NCI-H1105 (cell line): ENCODE measurements around the gene PEX5.
"Not testable (repeated sequence)": the region's sequence is repeated elsewhere in the genome, so short reads cannot be mapped to it uniquely, and the experiment has no call there.

ENCODE experiments used
- DNase-seq: peaks from one replicate; lab custom pipeline; 2025; lab: John Stamatoyannopoulos, UW

Gene PEX5

DNA sequence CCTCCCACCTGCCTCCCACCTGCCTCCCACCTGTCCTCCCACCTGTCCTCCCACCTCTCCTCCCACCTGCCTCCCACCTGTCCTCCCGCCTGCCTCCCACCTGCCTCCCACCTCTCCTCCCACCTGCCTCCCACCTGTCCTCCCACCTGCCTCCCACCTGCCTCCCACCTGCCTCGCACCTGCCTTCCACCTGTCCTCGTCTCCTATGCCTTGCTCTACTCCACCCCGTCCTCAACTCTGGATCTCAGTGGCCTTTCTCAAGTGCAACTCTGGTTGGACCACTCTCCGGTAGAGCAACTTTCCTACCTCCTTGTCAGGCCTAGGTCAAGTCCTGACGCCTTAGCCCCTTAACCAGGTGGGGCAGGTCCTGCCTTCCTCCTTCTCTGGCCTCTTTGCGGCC lies 29.3 kb upstream of the PEX5 start:
- DNase-seq, result peak; percentile 3

DNA sequence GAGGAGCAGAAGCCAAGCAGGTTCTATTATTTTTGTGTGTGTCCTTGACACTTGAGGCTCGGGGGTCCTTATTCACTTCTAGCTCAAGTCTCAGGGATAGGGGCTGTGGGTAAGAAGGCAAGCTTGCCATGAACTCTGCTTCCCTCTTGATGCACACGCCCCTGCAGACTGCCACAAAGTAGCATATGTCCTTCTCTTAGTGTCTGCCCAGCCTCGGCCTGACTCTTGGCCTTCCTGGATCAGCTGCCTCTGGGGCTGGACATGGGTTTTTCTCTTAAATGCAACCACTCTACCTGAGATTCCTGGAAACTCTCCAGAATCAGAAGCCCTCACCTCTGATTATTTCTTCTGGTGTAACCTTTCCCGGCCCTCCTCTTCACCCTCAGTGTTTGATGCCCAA lies 28.2 kb upstream of the PEX5 start:
- DNase-seq, result no peak

DNA sequence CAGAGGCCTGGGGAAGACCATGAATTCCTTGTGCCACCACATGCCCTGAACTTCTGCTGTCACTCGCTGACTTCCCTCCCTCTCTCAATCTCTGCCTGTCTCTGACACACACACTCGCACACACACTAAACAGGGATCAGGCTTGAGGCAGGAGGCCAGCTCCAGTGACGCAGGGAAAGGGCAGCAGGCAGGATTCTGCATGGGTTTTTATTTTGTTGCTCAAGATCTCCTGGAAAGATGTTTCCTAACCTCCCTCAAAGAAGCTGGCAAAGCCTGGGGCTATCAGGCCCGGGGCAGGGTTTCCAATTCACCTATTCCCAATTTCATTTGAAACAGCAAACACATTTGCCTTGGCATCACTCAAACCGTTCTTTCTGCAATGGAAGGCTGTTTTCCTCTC lies 27.7 kb upstream of the PEX5 start:
- no peak for DNase-seq

DNA sequence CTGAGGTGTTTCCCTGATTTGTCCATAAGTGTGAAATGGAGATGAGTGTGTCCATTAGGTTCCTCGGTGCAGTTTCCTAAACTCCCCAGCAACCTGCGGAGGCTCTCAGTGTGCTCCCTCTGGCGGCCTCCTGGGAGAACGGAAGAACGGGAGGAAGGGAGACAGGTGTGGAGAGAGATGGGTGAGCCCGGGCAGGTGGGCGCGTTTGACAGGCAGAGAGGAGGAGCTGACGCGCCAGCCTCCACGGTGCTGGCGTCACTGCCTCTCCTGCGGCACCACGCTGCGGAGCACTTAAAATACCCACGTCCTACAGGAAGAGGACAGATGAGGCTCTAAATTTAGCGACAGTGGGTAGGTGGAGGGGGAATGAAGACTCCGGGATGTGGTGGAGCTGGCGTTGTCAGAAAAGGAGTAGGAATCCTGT lies 26.8 kb upstream of the PEX5 start:
- peak; percentile 93 for DNase-seq

DNA sequence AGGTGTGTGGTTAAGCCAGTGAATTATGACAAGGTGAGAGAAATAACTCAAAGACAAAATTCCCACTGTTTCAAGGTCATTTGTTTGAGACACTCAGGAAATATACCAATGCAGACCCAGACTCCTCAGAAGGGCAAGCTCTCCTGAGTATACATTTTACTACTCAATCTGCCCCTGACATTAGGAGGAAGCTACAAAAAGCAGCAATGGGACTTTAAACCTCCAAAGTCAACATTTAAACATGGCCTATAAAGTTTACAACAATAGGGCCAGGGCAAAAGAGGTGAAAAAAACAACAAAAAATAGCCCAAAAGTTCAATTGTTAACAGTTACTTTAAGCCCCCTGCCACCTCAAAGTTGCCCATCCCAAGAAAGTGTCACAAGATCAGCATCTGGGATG lies 19.5 kb upstream of the PEX5 start:
- no peak for DNase-seq

DNA sequence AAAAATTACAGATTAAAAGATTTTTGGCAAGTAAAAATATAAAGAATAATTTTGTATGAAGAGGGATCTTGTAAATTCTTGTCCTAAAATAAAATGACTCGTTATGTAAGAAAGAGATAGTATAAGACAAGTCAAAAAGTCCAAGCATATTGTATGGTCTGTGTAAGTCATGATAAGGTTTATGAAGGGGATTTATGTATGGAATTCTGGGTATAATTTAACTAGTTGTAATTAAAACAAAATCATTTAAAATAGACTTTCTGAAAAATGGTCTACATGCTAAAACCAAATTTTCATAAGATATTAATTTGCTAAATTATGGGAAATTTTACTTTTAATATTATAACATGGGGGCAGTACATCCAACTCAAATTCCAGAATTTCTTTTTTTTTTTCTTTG lies 17.6 kb upstream of the PEX5 start:
- no peak for DNase-seq

DNA sequence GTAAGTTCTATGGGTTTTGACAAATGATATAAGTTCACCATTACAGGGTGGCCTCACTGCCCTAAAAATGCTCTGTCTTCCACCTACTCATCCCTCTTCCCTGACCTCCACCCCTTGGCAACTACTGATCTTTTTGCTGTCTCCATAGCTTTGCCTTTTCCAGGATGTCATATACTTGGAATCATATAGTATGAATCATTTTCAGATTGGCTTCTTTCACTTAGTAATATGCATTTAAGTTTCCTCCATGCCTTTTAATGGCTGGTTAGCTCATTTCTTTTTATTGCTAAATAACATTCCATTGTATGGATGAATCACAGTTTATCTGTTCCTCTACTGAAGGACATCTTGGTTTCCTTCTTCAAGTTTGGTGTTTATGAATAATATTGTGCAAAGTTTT lies 14.0 kb upstream of the PEX5 start:
- DNase-seq, result no peak

DNA sequence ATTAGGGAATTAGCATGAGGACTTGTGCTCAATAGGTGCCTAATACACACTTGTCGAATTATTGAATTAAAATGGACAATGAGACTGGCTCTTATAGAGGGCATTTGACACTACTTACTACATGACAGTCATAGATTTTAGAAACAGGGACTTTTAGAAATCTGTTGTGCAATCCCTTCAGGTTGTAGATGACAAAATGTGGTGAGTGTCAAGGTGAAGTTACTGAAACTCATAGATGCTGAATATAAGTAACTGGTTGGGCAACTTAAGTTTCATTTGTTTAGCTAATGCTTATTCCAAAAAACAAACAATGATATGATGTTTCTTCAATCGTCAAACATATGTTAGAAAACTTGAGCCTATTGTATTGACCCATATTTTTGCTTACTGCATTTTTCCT lies 12.9 kb upstream of the PEX5 start:
- no peak for DNase-seq

DNA sequence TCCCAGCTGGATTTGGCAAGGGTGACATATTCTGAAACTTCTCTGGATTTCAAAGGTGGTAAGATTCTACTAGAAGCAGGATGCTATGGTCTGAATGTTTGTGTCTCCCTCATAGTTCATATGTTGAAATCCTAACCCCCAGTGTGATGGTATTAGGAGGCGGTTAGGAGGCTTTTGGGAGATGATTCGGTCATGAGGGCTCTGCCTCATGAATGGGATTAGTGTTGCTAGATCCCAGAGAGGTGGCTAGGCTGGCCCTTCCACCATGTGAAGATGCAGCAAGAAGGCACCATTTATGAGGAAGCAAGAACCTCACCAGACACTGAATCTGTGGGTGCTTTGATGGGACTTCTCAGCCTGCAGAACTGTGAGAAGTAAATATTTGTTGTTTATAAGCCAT lies 11.0 kb upstream of the PEX5 start:
- DNase-seq, result no peak

DNA sequence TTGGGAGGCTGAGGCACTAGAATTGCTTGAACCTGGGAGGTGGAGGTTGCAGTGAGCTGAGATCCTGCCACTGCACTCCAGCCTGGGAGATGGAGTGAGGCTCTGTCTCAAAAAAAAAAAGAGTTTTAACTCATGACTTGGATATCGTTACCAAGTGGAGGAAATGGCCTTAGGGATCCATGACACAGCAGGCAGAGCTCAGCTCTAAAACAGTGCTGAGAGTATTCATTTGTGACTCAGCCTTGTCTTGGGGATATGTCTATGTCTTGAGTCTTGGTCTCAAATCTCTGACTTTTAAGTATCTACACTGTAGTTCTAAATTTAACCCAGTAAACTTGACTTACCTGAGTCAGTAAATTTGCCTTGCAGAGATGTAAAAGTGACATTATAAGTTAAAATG lies 8.8 kb upstream of the PEX5 start:
- no peak for DNase-seq

DNA sequence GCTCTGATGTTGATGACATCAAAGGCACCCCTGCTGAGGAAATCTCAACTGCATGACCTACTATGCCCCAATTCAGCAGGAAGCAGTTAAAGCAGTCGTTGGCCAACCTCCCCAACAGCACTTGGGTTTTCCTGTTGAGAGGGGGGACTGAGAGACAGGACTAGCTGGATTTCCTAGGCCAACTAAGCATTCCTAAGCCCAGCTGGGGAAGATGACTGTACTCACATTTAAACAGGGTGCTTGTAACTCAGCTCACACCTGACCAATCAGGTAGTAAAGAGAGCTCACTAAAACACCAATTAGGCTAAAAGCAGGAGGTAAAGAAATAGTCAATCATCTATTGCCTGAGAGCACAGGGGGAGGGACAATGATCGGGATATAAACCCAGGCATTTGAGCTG lies 3.4 kb upstream of the PEX5 start:
- not testable (repeated sequence) for DNase-seq

DNA sequence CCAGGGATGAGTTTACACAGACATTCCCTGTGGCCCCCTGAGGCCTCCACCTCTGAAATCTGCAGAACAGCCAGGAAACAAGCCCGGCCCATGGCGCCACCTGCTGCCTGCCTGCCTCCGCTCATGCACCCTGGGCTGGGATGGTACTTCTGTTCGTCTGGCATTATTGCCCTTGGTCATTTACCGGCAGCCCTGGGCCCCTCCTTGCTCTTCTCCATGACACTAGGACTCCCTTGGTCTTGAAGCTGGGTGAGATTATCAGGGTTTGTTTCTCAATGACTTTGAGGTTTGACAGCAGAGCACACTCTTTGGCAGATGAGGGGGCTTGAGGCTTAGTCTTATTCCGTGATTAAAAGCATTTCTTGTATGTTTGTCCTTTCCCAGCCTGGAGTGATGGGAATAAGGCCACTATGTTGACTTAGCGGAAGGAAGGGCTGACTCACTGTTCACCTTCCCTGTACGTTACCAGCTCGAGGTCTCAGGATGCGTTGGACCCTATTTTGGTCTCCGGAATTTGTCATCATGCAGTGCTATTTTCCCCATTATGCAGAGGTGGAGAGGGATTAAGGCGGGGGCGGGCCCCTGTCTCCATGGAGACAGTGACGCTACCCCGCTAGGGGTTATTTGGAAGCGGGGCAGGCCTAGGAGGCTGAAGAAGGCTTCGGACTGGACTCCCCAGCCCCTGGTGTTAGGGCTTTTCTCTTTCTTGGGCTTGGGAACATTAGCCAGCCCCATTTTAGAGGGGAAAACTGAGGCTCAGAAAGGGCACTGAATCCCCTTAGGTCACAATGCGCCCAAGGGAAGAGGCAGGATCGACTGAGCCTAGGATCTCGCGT lies 706 bp upstream of the PEX5 start:
- peak; percentile 65 for DNase-seq

DNA sequence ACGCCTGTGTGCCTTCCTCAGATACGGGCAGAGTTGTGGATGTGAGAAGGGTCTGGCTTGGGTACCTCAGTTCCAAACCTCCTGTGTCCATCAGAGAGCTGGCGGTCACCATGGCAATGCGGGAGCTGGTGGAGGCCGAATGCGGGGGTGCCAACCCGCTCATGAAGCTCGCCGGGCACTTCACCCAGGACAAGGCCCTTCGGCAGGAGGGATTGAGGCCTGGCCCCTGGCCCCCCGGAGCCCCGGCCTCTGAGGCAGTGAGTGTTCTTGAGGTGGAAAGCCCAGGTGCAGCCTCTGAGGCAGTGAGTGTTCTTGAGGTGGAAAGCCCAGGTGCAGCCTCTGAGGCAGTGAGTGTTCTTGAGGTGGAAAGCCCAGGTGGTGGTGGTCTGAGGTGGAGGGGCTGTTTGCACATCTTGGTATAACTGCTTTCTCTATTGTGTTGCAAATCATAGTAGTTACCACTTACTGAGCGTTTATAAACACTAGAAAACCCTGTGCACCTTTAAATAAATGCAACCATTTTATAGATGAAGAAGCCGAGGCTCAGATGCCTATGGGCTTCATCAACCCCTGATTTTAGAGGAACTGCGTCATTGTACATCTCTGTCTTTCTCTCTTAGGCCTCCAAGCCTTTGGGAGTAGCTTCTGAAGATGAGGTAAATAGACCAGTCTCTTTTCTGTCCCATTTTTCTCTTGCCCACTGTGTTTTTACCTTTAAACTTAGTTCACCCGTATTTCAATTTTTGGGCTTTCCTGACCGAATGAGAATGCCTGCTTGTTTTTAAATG lies 976 bp downstream of the PEX5 start:
- peak; percentile 21 for DNase-seq

DNA sequence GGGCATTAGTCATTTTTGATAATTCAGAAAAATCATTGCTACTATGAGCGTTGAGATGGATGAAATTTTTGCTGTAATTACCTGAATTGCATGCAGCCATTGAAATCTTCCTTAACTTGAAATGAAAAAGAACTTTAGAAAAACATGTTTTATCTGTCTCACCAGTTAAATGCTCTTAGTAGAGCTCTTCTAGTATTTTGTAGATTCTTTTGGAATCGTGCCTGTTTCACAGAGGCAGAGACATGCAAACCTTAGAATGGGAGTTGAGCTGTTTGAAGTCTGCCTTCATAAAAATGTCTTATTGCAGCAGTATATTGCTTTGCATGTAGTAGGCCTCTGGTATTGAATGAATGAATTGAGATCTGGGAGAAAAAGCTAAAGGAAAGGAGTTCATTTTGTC lies 4.2 kb downstream of the PEX5 start:
- DNase-seq, result no peak

DNA sequence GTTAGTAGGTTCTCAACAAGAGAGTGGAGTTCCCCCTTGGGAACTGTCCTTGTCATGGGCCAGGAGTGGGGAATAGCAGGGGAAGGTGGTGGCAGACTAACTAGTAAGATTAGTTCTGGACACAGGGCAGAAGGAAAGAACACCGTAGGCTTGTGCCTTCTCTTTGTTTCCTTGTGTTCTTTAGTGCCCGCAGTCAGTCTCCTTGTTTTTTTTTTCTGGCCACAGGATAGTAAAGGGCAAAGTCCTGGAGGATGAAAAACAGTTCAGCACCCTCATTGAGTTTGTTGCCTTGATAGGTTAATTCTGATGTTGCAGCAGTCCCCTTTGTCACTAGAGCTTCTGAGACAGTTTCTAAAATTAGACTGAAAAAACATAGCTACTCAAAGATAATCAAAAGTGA lies 8.4 kb downstream of the PEX5 start:
- no peak for DNase-seq

DNA sequence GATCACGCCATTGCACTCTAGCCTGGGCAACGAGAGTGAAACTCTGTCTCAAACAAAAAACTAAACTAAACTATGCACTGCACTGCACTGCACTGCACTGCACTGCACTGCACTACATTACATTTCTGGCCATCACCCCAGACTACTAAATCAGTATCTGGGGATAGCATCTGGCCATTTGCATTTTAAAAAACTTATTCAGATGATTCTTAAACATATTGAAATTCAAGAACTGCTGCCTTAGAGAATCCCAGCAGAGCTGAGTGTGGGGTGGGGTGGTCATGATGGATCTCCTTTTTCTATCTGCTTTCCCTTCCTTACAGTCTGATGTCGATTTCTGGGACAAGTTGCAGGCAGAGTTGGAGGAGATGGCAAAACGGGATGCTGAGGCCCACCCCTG lies 13.6 kb downstream of the PEX5 start:
- DNase-seq, result no peak

DNA sequence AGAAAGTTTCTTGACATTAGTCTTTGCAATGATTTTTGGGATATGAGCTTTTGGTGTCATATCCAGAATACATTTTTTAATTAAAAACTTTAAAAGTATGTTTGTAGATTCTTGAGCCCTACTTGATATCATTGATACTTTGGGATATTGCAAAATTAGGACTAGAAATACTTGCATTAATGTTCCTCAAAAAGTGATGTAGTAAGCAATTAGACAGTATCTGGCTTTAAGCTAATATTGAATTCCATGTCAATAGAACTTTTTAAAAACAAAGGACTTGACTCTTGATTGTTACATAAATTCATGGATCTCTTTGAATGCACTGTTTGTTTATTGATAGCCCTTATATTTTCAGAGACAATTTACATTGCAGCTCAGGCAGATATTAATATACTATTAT lies 15.6 kb downstream of the PEX5 start:
- no peak for DNase-seq

DNA sequence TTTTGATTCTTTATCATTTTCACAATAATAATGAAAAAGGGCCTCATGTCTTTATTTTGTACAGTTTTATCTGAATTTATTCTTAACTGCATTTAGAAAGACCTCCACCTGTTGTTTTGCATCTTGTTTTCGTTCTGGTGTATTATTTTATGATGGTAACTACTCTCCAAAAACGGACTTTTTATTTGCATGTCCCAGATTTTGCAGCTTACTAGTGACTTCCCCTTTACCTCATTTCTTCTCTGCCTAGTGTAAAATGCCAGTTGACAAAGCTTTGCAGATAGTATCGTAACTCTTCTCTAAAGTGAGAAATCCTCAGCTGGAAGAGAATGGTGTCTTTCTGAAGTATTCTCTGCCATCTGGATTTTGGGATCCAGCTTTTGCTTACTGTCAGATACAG lies 17.2 kb downstream of the PEX5 start:
- DNase-seq, result no peak

DNA sequence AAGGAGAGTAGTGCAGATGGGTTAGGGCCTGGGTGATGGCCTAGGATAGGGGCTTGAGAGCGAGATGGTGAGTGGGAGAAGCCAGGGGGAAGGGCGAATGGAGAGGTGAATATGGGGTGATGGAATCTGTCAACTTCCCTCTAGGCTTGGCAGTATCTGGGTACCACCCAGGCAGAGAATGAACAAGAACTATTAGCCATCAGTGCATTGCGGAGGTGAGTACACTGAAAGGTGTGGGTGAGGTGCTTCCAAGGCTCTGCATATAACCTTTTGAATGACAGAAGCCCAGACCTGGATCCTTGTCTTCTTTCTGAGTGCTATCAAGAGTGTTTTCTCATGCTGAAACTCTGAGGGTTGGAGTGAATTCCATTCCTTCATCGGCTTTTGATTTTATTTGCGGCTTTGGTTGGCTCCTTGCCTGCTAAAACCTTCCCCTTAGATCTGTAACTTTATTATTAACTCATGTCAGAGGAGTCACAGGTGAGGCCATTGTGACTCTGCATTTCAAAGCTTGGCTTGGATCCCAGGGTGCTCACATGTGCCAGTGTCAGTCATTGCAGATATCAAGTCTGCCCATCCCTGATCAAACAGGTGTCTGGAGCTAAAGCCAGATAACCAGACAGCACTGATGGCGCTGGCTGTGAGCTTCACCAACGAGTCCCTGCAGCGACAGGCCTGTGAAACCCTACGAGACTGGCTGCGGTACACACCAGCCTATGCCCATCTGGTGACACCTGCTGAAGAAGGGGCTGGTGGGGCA lies 18.6 kb downstream of the PEX5 start:
- peak; percentile 46 for DNase-seq

DNA sequence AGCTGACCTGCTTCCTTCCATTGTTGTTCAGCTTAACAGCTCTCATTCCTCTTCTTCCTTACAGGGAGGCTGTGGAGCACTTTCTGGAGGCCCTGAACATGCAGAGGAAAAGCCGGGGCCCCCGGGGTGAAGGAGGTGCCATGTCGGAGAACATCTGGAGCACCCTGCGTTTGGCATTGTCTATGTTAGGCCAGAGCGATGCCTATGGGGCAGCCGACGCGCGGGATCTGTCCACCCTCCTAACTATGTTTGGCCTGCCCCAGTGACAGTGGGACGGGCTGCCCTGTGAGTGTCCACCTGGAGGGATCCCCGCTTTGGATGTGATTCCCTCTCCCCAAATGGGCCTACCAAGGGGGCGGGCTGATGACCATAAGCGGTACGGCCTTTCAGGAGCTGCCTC lies 20.5 kb downstream of the PEX5 start:
- DNase-seq, result no peak

DNA sequence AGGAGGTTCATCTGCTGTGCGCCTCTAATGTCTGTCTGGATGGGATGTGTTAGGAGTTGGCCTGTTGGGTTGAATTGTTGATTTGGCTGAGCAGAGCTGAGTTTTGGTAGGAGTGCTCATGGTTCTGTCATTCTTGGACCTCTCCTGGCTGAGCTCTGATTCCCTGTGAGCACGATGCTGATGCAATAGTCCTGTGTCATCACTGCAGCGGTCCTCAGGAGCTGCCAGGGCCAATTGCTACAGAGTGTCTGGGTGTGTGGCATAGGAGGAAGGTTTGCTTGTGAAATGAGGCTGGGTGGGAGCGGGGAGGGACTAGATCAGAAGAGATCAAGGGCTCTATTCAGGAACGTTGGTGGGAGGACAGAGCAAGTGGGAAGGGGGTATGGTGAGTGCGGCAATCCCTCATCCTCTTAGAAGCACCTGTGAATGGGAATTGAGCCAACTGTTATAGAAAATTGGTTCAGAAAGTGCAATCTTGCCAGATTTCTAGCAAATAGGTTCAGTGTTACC lies 21.2 kb downstream of the PEX5 start:
- DNase-seq, result no peak

DNA sequence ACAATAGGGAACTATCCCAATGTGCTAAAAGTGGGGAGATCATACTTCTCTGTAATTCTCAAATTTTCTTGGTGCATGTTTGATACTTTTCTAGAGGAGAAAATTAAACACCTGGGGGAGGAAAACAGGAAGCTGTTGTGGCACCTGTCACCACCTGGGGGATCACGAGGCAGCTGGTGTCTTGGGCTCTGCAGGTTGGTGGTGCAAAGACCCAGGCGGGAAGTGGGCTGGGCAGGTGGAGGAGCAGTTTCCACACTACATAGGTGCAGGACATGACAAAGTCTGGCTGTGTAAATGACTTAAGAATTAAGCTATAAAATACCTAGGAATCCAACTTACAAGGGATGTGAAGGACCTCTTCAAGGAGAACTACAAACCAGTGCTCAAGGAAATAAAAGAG lies 23.2 kb downstream of the PEX5 start:
- no peak for DNase-seq

DNA sequence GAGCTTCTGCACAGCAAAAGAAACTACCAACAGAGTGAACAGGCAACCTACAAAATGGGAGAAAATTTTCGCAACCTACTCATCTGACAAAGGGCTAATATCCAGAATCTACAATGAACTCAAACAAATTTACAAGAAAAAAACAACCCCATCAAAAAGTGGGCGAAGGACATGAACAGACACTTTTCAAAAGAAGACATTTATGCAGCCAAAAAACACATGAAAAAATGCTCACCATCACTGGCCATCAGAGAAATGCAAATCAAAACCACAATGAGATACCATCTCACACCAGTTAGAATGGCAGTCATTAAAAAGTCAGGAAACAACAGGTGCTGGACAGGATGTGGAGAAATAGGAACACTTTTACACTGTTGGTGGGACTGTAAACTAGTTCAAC lies 24.3 kb downstream of the PEX5 start:
- not testable (repeated sequence) for DNase-seq
